ENCODE results near the gene UST.
"Not testable (repeated sequence)": the region's sequence is repeated elsewhere in the genome, so short reads cannot be mapped to it uniquely, and the experiment has no call there.

Gene UST

GRCh38 chr6:149102324-149102723 is 355.5 kb downstream of the UST start:
- no peak for DNase-seq

GRCh38 chr6:149103950-149104349 is 357.1 kb downstream of the UST start:
- not testable (repeated sequence) for DNase-seq

GRCh38 chr6:149107520-149107919 is 360.7 kb downstream of the UST start:
- DNase-seq = no peak

DNA sequence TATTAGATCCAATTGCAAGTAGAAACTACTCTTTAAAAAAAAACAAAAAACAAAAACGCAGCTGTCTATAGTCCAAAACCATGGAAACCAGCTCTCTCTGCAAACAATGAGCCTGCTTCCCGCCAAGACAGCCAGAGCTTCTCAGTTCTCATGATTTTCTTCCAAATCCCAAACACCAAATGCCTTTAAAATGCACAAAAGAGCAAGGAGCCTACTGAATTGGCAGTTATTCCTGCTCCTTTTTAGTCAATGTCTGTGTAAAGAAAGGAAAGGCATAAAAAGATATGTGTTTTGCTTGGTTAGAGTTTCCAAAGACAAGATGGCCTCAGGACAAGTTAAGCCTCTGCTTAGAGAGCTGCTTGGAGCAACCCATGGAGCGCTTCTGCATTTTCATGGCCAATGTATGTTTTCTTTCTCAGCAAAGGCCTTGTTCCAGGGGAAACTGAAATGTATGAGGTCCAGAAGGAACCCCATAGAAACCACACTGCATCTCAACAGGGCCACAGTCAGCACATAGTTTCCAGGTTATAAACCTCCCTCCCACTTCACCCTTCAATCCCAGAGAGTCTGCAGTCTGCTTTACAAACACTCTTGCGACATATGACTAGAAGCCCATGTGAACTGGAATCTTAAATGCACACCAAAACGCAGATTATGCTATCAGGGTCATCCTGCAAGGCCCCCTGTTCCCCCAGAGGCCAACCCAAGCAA is 361.4 kb downstream of the UST start:
- no peak for DNase-seq

- DNase-seq = no peak
These were observed 361.9 kb downstream of the UST start for GRCh38 chr6:149108749-149109100.

GRCh38 chr6:149109397-149110070 is 362.7 kb downstream of the UST start:
- no peak for DNase-seq

DNA sequence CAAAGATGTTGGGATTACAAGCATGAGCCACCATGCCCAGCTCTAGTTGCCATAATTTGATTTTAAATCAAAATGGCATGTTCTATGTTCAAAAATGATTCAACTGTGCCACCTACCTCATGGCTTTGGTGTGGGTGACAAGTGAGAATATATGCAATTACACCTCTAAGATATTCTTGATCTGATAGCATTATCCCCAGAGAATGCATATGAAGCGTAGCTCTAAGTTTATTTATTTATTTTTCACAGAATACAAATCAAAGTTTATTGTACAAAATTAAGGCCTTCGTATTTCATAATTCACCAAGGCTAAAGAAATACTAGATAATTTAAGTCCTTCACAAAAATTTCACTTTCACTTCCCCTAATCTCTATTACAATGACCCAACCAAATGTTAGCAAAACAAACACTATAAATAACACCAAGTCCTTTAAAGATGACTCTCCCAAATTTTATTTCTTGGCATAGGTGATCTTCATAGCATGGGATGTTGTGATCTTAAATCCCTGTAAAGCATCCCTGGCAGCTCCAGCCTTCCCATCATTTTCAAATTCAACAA is 364.8 kb downstream of the UST start:
- no peak for DNase-seq

GRCh38 chr6:149112976-149113375 is 366.1 kb downstream of the UST start:
- DNase-seq = no peak

- no peak for DNase-seq
These were observed 367.3 kb downstream of the UST start for GRCh38 chr6:149114167-149114566.

GRCh38 chr6:149118737-149119653 is 372.2 kb downstream of the UST start:
- no peak for DNase-seq

GRCh38 chr6:149122850-149123821 is 376.3 kb downstream of the UST start:
- DNase-seq = no peak

DNA sequence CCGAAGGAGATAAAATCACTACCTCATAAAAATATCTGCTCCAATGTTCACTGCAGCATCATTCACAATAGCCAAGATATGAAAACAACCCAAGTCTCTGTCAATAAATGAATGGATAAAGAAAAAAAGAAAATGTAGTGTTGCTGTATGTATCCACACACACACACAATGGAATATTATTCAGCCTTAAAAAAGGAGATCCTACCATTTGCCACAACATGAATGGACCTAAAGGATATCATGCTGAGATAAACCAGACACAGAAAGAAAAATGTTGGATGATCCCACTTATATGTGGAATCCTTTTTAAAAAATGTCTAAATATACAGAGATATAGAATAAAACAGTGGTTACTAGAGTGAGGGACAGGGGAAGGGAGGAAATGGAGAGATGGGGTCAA is 378.5 kb downstream of the UST start:
- no peak for DNase-seq

Measured in NCI-H1436 (cell line).